ENCODE data around the gene PCOLCE2. TPM values are rescaled to one million over a fixed set of nuclear protein-coding genes. Genes with fewer than 3 reads are reported as not detected.
A peak's percentile ranks its signal among the peaks of the same experiment; 100 is the strongest.

PCOLCE2 gene
- total and polyA plus RNA-seq, 3 donors from 2014 or later: 10.7 to 15.4 (median 14.4) TPM

GRCh38 chr3:142896996-142897395, 8.1 kb upstream of the PCOLCE2 start:
- WGBS, 2 donors: 92 to 93% methylated on average over 1 of the region's 1 CpG
- Histone ChIP-seq H3K9me3 (no peaks in the 10 kb centered on the region), H3K27ac (no peak overlapping the region), H3K4me3 (no peak overlapping the region), H3K36me3 (ENCODE audit: low read depth, missing control alignments) (no peaks in the 10 kb centered on the region), H3K4me1 (no peaks in the 10 kb centered on the region), H3K27me3 (no peaks in the 10 kb centered on the region)
- no peak for DNase-seq
- intact Hi-C loops (cut with DNase I; ENCODE audit: low total_unique reads): no loop called here
- no peak for TF ChIP-seq POLR2A (IDR thresholded peaks at IDR 0.05)
- TF ChIP-seq, protein P1, sequence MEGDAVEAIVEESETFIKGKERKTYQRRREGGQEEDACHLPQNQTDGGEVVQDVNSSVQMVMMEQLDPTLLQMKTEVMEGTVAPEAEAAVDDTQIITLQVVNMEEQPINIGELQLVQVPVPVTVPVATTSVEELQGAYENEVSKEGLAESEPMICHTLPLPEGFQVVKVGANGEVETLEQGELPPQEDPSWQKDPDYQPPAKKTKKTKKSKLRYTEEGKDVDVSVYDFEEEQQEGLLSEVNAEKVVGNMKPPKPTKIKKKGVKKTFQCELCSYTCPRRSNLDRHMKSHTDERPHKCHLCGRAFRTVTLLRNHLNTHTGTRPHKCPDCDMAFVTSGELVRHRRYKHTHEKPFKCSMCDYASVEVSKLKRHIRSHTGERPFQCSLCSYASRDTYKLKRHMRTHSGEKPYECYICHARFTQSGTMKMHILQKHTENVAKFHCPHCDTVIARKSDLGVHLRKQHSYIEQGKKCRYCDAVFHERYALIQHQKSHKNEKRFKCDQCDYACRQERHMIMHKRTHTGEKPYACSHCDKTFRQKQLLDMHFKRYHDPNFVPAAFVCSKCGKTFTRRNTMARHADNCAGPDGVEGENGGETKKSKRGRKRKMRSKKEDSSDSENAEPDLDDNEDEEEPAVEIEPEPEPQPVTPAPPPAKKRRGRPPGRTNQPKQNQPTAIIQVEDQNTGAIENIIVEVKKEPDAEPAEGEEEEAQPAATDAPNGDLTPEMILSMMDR (IDR thresholded peaks at IDR 0.05): no peak

DNA sequence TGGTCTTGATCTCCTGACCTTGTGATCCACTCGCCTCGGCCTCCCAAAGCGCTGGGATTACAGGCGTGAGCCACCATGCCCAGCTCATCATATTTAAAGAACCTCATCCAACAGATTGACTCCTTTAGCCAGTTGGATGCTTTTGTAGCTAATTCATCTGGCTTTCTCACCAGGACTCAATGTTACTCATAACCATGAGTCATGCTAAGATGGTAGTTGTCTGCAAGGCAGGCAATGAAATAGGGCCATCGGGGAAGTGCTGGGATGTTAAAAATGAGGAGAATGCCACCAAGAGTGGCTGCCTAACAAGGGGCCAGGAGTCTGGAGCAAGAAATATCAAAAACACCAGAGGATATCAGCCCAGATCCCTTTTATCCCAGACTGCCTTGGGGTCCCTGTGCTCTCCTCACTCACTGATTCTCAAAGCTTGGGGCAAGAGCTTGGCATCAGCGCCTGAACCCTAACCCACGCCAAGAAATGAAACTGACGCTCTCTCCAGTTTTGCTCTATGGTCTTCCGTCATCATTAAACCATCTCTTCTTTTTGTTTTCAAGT, 7.4 kb upstream of the PCOLCE2 start:
- H3K36me3 ChIP-seq (ENCODE audit: low read depth, missing control alignments): no peaks in the 10 kb centered on the region
- no peak overlapping the region for H3K27ac ChIP-seq
- H3K4me3 ChIP-seq: no peak overlapping the region
- WGBS, 2 donors: 79 to 87% methylated on average over 9 of the region's 9 CpGs
- no peak for TF ChIP-seq POLR2A (IDR thresholded peaks at IDR 0.05)
- TF ChIP-seq, protein P1 (IDR thresholded peaks at IDR 0.05): no peak
- no peaks in the 10 kb centered on the region for H3K27me3 ChIP-seq
- no peaks in the 10 kb centered on the region for H3K4me1 ChIP-seq
- DNase-seq: no peak
- intact Hi-C loops (cut with DNase I; ENCODE audit: low total_unique reads): no loop called here
- H3K9me3 ChIP-seq: no peaks in the 10 kb centered on the region

DNA sequence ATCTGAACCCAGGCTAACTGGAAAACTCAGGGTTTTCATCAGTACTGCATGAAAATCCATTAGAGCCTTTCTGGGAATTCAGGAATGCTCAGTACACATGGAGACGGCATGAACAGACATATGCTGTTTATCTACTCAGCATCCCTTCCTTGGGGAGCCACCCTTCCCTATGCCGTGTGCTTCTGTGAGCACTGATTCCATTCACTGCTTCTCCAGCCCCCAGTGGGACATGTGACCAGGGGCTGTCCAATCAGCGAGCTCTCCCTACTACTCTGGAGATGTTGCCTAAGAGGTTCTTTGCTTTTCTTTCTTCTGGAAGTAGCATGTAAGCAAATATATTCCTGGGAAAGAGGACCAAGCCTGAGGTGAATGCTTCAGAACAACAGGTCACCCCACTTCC, 5.6 kb upstream of the PCOLCE2 start:
- WGBS, 2 donors: 51 to 58% methylated on average over 3 of the region's 3 CpGs
- no peak for TF ChIP-seq POLR2A (IDR thresholded peaks at IDR 0.05)
- TF ChIP-seq, protein P1 (IDR thresholded peaks at IDR 0.05): no peak

DNA sequence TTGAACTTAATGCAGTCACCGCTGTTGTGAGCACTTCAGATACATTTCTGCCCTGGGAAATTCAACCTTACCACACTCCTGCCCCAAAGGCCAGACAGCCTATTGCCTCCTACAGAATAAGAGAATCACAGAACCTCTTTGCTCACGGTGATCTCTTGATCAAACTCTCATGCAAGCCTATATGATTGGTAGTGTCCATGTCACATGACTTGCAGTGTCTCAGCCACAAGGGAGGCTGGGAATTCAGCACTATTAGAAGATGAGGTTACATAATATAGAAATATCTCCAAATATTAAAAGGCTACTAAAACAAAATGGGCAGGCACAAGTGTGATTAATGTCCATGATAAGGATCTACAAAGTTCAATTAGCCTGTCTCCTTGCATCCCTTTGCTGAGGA, 3.8 kb upstream of the PCOLCE2 start:
- Histone ChIP-seq H3K27ac (no peak overlapping the region), H3K9me3 (no peaks in the 10 kb centered on the region), H3K4me1 (peaks cover 7% of the 10 kb centered on the region), H3K36me3 (ENCODE audit: low read depth, missing control alignments) (no peaks in the 10 kb centered on the region), H3K27me3 (no peaks in the 10 kb centered on the region), H3K4me3 (no peak overlapping the region)
- TF ChIP-seq, protein P1 (IDR thresholded peaks at IDR 0.05): no peak
- no peak for TF ChIP-seq POLR2A (IDR thresholded peaks at IDR 0.05)
- intact Hi-C loops (cut with DNase I; ENCODE audit: low total_unique reads): no loop called here
- DNase-seq: no peak
- 94 to 96% methylated on average over 2 of the region's 2 CpGs for WGBS, 2 donors

More for the DNA sequence above, 5.6 kb upstream of the PCOLCE2 start:
- Histone ChIP-seq H3K9me3 (no peaks in the 10 kb centered on the region), H3K4me3 (no peak overlapping the region), H3K27me3 (no peaks in the 10 kb centered on the region), H3K4me1 (no peaks in the 10 kb centered on the region), H3K36me3 (ENCODE audit: low read depth, missing control alignments) (no peaks in the 10 kb centered on the region), H3K27ac (no peak overlapping the region)
- DNase-seq: peak; percentile 27
- intact Hi-C loops (cut with DNase I; ENCODE audit: low total_unique reads): no loop called here

DNA sequence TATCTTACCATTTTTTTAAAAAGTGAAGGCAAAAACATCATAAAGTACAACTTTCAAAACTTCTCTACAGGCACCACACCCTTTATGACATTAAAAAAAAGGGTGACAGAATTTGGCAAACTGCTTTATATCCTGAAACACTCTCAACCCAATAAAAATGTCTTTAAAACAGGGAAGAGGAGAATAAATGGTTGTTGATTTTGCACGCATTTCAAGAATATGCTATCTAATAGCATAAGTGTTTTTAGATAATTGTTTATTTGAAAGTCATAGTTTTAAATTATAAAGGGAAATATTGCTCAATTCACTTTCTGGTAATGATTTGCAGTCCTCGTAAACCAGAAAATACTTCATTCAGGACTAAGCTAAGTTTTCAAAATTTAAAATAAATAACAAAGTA, 1.7 kb upstream of the PCOLCE2 start:
- Histone ChIP-seq H3K9me3 (no peaks in the 10 kb centered on the region), H3K4me3 (no peak overlapping the region), H3K4me1 (peaks cover 7% of the 10 kb centered on the region), H3K27ac (no peak overlapping the region), H3K27me3 (no peaks in the 10 kb centered on the region), H3K36me3 (ENCODE audit: low read depth, missing control alignments) (no peaks in the 10 kb centered on the region)
- DNase-seq: no peak
- no peak for TF ChIP-seq POLR2A (IDR thresholded peaks at IDR 0.05)
- TF ChIP-seq, protein P1 (IDR thresholded peaks at IDR 0.05): no peak
- WGBS, 2 donors: 76 to 84% methylated on average over 2 of the region's 2 CpGs
- intact Hi-C loops (cut with DNase I; ENCODE audit: low total_unique reads): no loop called here

Measured in testis (tissue), 3 donors.